Stimulated activated CD4-positive, alpha-beta T cell treated with anti-CD3 and anti-CD28 coated beads, TNF-alpha, amount 100 ng/mL, for 48 hours (primary cell): Measurements from ENCODE around the gene RBM25.

Experiments used
- DNase-seq, 3 donors: peaks; one replicate each; pipeline ENCODE4 v3.0.0-alpha.2; 2020; ENCODE audit warnings: low read depth in 3 of 3

The RBM25 gene

GRCh38 chr14:73102806-73103497 lies 44.6 kb downstream of the RBM25 start:
- no peak for DNase-seq

GRCh38 chr14:73105050-73105449 lies 46.7 kb downstream of the RBM25 start:
- no peak for DNase-seq

- no peak for DNase-seq
Observed at GRCh38 chr14:73105727-73106126, 47.4 kb downstream of the RBM25 start.

DNA sequence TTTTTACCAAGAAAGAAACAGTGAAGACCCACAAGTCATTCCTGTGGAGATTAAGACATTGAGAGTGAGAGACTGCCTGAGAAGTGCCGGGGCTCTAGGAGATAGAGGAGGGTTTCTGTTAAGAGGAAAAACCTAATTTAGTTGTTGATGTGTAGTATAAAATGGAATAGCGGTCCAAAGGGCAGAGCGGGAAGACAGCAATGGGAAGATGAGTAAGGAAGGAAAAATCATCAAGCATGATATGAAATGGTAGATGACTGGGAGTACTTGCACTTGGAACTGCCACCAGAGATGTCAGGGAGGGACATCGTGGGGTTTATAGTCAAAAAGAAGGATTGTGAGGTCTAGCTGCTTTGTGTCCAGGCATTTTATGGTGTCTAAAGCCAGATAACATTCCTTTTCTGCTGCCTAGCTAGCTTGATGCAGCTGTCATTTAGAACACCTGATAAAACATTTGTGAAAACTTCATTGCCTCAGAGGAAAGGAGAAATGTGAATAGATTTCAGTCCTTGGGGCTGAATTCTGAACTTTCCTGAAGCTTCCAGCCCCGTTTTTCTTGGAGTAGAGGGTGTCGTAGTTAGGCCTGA lies 57.8 kb downstream of the RBM25 start:
- DNase-seq, result no peak

DNA sequence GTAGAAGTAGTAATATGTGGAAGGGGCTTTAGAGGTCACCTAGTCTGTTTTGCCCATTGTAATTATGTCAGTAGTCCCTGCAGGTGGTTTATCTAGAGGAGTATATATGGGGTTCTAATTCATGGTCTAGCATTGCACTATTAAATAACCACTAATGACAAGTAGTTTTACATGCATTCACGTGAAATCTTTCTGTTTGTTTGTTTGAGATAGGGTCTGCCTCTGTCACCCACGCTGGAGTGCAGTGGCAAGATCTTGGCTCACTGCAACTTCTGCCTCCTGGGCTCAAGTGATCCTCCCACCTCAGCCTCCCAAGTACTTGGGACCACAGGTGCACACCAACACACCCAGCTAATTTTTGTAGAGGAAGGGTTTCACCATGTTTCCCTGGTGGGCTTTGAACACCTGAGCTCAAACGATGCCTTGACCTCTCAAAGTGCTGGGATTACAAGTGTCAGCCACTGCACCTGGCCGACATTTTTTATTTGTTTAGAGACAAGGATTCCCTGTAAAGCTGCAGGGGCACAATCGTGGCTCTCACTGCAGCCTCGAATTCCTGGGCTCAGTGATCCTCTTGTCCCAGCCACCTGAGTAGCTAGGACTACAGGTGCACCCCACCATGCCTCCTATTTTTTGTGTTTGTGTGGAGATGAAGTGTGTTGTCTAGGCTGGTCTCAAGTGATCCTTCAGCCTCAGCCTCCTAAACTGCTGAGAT lies 66.0 kb downstream of the RBM25 start:
- no peak for DNase-seq

GRCh38 chr14:73125169-73125588 lies 66.8 kb downstream of the RBM25 start:
- DNase-seq, result no peak

DNA sequence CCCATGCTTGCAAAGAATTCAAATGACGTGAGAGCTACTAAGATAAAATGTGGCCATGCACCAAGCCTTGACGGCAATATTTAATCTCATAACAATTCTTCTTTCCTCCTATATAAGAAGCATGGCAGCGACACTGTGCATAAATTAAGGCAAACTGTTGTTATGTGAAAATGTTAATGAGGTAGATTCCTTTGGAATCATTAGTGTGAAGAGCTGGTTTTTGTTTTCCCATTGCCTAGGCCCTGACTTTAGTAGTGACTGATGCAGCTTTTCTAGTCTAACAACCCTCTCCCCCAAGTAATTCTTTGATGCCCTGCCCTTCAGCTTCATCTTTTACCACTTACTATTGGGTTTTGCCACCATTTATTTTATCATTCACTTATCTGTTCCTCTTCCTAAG lies 67.4 kb downstream of the RBM25 start:
- no peak for DNase-seq

GRCh38 chr14:73133795-73134194 lies 75.5 kb downstream of the RBM25 start:
- DNase-seq, result no peak

GRCh38 chr14:73136085-73136386 lies 77.7 kb downstream of the RBM25 start:
- DNase-seq, result no peak

DNA sequence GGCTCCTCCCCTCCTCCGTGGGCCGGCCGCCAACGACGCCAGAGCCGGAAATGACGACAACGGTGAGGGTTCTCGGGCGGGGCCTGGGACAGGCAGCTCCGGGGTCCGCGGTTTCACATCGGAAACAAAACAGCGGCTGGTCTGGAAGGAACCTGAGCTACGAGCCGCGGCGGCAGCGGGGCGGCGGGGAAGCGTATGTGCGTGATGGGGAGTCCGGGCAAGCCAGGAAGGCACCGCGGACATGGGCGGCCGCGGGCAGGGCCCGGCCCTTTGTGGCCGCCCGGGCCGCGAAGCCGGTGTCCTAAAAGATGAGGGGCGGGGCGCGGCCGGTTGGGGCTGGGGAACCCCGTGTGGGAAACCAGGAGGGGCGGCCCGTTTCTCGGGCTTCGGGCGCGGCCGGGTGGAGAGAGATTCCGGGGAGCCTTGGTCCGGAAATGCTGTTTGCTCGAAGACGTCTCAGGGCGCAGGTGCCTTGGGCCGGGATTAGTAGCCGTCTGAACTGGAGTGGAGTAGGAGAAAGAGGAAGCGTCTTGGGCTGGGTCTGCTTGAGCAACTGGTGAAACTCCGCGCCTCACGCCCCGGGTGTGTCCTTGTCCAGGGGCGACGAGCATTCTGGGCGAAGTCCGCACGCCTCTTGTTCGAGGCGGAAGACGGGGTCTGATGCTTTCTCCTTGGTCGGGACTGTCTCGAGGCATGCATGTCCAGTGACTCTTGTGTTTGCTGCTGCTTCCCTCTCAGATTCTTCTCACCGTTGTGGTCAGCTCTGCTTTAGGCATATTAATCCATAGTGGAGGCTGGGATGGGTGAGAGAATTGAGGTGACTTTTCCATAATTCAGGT lies 78.3 kb downstream of the RBM25 start, which contains the start of gene PSEN1:
TSS of gene PSEN1 (plus strand) at position 121 of the 839 bp plus-strand sequence. CDS start 11,513 bp downstream, outside the sequence.
- peak; percentile 93 to 99 (median 97) for DNase-seq

- DNase-seq, result no peak
Observed at GRCh38 chr14:73140811-73141323, 82.5 kb downstream of the RBM25 start.

GRCh38 chr14:73142216-73142615 lies 83.9 kb downstream of the RBM25 start:
- DNase-seq, result no peak

DNA sequence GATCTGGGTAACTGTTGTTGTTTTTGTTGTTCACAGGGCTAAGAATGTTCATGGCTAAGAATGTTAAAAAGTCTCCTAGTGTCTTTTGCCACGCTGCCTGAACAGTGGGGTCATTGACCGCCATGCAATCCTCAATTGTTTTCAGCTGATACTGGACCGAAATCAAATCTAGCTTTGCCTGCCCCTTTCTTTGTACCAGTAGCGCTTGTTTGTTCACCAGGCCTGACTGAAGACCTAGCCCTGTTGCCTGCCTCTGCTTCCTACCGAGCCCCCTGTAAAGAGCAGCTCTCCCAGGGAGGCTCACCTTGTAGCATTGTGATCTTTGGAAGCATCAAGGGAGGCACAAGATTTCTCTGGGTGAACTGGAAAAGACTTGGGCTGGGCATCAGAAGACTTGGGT lies 84.7 kb downstream of the RBM25 start:
- no peak for DNase-seq

- DNase-seq, result no peak
Observed at GRCh38 chr14:73143617-73144016, 85.3 kb downstream of the RBM25 start.

GRCh38 chr14:73145371-73145770 lies 87.0 kb downstream of the RBM25 start:
- no peak for DNase-seq

DNA sequence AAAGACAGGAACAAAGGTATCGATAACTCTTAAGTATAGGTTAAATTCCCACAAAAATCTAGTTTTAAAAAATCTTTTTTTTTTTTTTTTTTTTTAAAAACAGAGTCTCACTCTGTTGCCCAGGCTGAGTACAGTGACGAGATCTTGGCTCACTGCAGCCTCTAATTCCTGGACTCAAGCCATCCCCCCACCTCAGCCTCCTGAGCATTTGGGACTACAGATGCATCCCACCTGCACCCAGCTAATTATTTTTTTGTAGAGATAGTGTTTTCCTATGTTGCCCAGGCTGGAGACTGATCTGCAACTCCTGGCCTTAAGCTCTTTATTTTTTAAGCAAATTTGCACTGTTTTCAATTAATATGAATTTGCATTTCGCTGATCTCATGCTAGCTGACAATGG lies 87.8 kb downstream of the RBM25 start:
- DNase-seq, result no peak

DNA sequence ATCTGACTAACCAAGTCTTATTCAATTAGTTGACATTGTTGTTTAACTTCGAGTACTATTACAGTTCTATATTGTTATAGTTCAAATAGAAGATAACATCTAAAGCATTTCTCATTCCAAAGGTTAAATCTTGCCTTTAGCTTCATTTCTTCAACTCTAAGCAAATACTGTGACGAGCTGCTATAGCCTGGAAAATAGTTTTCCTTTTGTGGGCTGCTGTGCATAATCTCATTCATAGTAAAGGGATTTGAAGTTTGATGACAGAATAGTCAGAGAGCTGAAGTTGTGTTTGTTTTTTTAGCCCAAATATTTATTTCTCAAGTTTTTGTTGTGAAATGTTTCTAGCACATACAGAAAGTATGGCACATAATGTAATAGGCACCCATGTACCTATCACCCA lies 91.4 kb downstream of the RBM25 start:
- no peak for DNase-seq

DNA sequence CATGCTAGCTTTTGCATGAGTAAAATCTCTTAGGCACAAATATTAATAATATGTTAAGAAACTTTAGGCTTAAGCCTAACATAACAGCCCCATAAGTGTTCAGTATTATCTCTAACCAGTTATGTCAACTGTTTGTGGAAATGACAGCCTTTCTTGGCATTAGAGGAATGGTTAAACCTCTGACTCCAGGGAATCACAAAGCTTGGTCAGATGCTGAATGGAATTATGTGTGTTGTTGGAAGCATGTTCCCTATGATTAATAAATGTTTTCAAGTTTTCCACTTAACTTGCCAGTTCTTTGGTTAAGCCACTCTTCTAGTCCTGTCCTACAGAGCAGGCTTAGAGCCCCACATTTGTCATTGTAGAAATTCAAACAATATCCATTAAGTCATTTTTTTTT lies 94.9 kb downstream of the RBM25 start:
- DNase-seq, result no peak

- DNase-seq, result no peak
Observed at GRCh38 chr14:73162251-73162650, 103.9 kb downstream of the RBM25 start.

GRCh38 chr14:73166399-73166798 lies 108.1 kb downstream of the RBM25 start:
- no peak for DNase-seq

DNA sequence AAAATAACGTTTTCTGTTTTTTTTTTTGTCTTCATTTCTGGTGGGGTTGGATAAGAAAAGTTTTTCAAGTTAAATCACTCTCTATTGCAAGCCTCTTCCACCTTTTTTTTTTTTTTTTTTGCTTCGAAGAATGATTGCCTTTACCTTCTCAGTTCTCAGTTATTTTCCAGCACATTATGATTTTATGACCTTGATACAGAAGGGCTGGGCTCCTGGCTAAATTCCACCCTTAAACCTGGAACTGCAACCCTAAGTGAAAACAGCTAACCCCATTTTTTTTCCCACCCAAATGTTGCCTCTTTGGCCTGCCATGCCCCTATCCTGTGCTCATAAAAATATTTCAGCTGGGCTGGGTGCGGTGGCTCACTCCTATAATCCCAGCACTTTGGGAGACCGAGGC lies 109.4 kb downstream of the RBM25 start:
- no peak for DNase-seq

DNA sequence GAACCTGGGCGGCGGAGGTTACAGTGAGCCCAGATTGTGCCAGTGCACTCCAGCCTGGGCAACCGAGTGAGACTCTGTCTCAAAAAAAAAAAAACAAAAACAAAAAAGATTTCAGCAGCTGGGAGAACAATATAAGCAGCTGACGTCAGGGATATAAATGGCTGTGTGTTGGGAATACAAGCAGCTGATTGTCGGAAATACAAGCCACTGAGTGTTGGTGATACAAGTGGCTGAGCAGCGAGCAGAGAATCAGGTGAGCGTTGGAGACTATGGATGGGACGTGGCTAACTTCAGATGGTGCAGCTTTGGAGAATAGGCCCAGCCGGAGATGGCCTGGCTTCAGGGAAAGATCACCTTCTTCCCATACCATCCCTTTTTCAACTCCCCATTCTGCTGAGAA lies 109.9 kb downstream of the RBM25 start:
- DNase-seq, result no peak
